ENCODE data around the gene ANAPC5.
"Not testable (repeated sequence)": the region's sequence is repeated elsewhere in the genome, so short reads cannot be mapped to it uniquely, and the experiment has no call there.

Gene ANAPC5, protein sequence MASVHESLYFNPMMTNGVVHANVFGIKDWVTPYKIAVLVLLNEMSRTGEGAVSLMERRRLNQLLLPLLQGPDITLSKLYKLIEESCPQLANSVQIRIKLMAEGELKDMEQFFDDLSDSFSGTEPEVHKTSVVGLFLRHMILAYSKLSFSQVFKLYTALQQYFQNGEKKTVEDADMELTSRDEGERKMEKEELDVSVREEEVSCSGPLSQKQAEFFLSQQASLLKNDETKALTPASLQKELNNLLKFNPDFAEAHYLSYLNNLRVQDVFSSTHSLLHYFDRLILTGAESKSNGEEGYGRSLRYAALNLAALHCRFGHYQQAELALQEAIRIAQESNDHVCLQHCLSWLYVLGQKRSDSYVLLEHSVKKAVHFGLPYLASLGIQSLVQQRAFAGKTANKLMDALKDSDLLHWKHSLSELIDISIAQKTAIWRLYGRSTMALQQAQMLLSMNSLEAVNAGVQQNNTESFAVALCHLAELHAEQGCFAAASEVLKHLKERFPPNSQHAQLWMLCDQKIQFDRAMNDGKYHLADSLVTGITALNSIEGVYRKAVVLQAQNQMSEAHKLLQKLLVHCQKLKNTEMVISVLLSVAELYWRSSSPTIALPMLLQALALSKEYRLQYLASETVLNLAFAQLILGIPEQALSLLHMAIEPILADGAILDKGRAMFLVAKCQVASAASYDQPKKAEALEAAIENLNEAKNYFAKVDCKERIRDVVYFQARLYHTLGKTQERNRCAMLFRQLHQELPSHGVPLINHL
- 179 to 215 reads per million in 2 donors for total RNA-seq

- DNase-seq: peak; percentile 64 to 99 (median 83)
Measured at GRCh38 chr12:121351820-121352681, at the start of gene ANAPC5. TSS of gene ANAPC5 (minus strand) at chr12:121352411. CDS start at chr12:121352340, 71 bp downstream.

GRCh38 chr12:121400332-121401139, 48.3 kb upstream of the ANAPC5 start:
- peak; percentile 26 to 89 (median 45) for DNase-seq

DNA sequence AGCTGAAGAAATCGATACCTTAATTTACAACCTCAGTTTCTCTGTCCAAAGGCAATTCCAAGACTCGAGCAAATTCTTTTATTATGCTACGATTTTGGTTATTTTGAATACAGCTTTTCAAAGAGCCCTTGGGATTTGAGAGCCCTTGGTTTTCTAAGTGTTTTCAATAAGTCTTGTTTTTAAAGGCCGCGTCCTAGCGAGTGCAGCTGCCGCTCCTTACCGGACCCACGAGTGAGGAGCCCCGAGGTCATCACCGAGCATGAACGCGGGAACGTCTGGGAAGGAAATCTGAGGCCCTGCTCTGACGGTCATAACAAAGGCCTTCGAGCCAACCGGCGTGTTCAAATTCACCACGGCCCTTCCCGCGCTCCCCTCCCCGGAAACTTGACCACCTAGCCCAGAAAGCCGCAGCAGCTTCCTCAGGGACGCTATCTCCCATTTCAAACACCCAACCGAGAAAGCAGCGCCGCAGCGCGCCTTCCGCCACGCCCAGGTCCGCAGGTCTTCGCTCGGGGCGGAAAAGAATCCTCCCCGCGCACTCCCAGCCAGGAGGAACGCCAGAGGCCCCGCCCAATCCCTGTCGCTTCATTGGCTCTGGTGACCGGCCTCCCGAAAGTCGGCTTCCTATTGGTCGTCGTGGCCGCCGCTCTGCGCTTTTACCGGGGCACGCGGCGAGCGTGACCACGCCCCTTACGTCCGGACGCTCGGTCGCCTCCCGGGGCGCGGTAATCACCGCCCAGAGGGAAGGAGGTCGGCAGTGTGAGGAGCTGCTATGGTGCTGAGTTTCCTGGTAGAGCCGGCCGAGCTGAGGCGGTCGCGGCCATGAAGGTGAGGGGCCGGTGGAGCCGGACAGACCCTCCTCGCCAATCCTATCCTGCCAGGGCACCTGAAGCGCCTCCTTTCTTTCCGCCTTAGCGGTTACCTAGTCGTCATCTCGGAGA, 47.5 kb upstream of the ANAPC5 start, which contains the start of gene RNF34:
Gene RNF34, plus strand, starts transcription at position 728 of the 941 bp plus-strand sequence. Its CDS starts 95 bp downstream, at position 823.
- DNase-seq: peak; percentile 94 to 99 (median 97)

DNA sequence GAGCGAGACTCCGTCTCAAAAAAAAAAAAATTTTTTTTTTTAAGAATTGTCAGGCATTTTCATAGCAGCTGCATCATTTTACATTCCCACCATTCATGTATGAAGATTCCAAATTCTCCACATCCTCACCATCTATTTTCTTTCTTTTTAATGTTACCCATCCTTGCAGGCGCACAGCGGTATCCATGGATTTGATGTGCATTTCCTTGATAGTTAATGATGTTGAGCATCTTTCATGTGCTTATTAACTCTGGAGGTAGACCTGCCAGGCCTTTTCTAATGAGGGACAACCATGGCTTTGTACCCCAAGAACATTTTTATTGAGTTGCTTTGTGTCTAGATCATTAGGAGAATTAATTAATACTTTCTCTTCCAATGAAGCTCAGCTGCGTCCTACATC, 46.1 kb upstream of the ANAPC5 start:
- DNase-seq: no peak

DNA sequence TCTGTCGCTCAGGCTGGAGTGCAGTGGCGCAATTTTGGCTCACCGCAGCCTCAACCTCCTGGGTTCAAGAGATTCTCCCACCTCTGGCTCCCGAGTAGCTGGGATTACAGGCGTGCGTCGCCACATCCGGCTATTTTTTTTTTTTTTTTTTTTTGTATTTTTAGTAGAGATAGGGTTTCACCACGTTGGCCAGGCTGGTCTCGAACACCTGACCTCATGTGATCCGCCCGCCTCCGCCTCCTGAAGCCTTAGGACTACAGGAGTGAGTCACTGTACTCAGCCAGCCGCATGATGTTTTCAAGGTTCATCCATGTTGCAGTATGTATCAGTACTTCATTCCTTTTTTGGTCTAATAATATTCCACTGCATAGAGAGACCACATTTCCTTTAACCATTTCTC, 45.3 kb upstream of the ANAPC5 start:
- DNase-seq: no peak

DNA sequence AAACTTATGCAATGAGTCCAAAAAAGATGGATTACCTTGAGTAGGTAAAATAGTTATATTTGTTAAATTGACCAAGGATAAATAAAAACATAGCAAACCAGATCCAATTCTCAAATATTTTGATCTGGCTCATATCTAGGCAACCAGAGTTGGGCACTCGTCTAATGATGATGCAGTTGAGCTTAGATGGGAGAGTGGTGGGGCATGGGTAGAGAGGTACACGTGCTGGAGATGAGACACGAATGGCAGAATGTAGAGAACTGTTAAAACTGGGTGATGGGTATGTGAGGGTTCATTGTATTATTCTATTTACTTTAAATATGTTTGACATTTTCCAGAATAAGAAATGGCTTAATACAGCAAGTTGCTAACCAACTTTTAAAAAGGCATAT, 40.1 kb upstream of the ANAPC5 start:
- peak in 1 of 5 experiments; percentile 15 for DNase-seq

DNA sequence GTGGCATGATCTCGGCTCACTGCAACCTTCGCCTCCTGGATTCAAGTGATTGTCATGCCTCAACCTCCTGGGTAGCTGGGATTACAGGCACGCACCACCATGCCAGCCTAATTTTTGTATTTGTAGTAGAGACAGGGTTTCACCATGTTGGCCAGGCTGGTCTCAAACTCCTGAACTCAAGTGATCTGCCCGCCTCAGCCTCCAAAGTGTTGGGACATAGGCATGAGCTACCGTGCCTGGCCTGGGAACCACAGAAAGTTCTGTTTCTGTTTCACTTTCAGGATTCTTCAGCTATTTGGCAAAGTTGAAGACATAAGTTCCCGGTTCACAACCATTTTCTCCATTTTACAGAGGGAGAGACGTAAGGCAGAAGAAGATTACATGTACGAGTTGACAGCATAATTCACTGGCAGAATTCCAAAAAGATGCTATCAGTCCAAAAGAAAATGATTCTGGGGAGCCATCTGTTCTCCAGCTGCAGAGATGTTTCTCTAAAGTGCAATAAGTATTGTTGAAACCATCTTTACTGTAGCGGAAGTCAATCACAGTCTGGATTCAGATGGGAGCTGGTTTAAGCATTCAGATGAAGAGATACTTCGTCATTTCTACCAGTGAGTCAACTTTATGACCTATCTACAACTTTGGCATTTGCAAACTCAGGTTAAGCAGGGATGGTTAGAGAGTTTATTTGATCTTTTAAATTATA, 39.6 kb upstream of the ANAPC5 start:
- peak in 3 of 5 experiments; percentile 11 to 83 (median 22) for DNase-seq

DNA sequence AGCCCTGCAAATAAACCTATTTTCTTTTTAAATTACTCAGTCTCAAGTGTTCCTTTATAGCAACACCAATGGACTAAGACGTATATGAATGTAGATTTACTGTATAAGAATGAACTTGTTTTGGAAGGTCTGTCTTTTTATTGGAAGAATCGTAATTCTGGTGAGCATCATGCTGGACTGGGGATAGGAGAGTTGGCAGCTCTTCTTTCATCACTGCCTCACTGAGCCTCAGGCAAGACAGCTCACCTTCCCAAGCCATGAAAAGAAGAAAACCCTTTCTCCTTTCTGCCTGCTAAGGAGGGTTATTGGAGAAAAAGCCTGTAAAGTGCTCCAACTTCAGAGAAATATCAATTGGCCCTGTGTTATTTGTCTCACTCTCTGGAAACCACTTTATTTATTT, 38.6 kb upstream of the ANAPC5 start:
- DNase-seq: no peak

GRCh38 chr12:121388421-121388981, 36.3 kb upstream of the ANAPC5 start:
- no peak for DNase-seq

GRCh38 chr12:121384891-121385290, 32.7 kb upstream of the ANAPC5 start:
- DNase-seq: not testable (repeated sequence)

DNA sequence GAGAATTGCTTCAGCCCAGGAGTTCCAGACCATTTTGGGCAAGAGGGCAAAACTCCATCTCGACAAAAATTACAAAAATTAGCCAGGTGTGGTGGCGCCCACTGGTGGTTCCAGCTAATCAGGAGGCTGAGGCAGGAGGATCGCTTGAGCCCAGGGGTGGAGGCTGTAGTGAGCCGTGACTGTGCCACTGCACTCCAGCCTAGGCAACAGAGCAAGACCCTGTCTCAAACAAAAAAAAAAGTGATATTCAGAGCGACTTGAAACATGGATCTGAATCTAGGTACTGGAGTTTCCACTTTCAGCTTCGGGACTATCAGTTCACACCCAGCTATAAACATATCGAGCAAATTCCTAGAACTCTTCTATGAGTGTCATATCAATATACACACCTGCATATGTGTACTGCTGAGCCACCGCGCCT, 31.4 kb upstream of the ANAPC5 start:
- no peak for DNase-seq

DNA sequence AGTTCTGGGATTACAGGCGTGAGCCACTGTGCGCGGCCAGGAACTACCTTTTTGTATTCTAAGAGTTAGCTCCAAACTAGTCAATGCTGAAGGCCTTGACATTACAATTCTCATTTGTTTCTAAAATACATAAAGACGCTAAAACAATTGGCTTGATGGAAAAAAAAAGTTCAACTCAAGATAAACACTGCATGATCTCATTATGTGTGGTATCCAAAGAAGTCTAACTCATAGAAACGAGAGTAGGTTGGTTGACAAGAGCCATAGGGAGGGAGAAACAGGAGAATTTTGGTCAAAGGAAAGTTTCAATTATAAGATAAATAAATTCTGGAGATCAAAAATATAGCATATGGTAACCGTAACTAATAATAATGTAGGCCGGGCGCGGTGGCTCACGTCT, 27.7 kb upstream of the ANAPC5 start:
- no peak for DNase-seq

DNA sequence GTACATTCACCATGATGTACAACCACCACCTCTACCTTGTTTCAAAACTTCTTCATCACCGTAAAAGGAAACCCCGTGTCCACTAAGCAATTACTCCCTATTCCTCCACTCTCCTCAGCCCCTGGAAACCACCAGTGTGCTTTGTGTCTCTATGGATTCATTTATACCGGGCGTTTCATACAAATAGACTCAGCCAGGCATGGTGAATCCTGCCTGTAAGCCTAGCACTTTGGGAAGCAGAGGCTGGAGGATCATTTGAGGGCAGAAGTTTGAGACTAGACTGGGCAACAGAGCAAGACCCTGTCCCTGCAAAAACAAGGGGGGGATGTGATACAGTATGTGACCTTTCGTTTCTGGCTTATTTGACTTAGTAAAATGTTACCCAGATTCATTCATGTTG, 26.5 kb upstream of the ANAPC5 start:
- no peak for DNase-seq

DNA sequence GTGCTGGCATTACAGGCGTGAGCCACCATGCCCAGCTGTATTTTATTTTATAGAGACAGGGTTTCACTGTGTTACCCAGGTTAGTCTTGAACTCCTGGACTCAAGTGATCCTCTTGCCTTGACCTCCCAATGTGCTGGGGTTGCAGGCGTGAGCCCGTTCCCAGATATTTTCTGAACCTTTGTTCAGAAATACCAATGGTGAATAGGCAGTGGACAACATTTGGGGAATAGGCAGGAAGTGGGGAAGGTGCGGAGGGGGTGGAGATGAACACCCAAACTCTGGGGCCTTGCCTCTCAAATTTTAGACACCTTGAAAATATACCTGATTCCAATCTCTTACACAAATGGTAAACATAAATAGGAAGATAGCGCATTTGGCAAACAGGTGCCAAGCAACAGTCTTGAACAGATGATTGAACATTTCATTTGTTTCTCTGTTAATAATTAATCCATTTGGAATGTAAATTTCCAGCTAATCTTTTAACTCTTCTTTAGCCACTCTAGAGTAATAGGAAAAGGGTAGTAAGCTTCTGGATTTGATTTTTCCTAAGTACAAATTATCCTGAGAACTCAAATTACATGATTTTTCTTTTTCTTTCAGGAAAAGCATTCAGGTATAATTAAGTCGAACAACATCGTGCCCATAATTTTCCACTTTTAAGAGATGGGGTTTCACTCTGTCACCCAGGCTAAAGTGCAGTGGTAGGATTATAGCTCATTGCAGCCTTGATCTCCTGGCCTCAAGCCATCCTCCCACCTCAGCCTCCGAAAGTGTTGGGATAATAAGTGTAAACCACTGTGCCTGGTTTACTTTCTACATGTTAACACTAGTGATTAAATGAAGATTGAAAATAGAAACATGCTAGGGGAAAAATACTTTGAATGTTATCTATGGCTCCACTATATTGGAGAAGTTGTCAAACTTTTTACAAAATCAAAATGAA, 24.8 kb upstream of the ANAPC5 start:
- DNase-seq: no peak

- DNase-seq: not testable (repeated sequence)
Measured at GRCh38 chr12:121374945-121375584, 22.9 kb upstream of the ANAPC5 start.

DNA sequence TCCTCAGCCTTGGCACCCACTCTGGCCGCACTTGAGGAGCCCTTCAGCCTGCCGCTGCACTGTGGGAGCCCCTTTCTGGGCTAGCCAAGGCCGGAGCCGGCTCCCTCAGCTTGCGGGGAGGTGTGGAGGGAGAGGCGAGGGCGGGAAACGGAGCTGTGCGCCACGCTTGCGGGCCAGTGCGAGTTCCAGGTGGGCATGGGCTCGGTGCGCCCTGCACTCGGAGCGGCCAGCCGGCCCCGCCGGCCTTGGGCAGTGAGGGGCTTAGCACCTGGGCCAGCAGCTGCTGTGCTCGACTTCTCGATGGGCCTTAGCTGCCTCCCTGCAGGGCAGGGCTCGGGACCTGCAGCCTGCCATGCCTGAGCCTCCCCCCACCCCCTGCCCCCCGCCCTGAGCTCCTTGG, 22.1 kb upstream of the ANAPC5 start:
- DNase-seq: not testable (repeated sequence)

- peak in 1 of 5 experiments; percentile 37 for DNase-seq
Measured at GRCh38 chr12:121373755-121374154, 21.5 kb upstream of the ANAPC5 start.

- DNase-seq: no peak
Measured at GRCh38 chr12:121371404-121371803, 19.2 kb upstream of the ANAPC5 start.

Measured in T-helper 2 cell (primary cell).